SK-N-SH treated with all-trans-retinoic acid at 6 μM for 48 hours (cell line): ENCODE measurements around the gene LOC128125822.

Source experiments
- BACH2 ChIP-seq: fragments of 250-450 bp; sonication (Bioruptor Pico); IDR thresholded peaks from 2 replicates; pipeline ENCODE4 v1.9.0; 2021; ENCODE audit warnings: mild to moderate bottlenecking, borderline replicate concordance
- GLIS3 ChIP-seq: fragments of 250-450 bp; sonication (Bioruptor Pico); IDR thresholded peaks from 2 replicates; pipeline ENCODE4 v1.5.0; 2020; ENCODE audit warnings: mild to moderate bottlenecking, moderate library complexity
- ZFP30 ChIP-seq: fragments of 450-650 bp; formaldehyde crosslinking; IDR thresholded peaks from 2 replicates; pipeline ENCODE4 v1.5.0; 2022; ENCODE audit warnings: mild to moderate bottlenecking, moderate library complexity
- TF ChIP-seq, protein P1 (sequence below): fragments of 250-450 bp; sonication (Bioruptor Pico); IDR thresholded peaks from 2 replicates; pipeline ENCODE4 v1.8.0; 2020; ENCODE audit warnings: mild to moderate bottlenecking, moderate library complexity, borderline replicate concordance
- TF ChIP-seq, protein P2 (sequence below): fragments of 250-450 bp; sonication (Bioruptor Pico); IDR thresholded peaks from 2 replicates; pipeline ENCODE4 v1.8.0; 2021; ENCODE audit warnings: low read depth, mild to moderate bottlenecking, moderate library complexity, borderline replicate concordance
- TF ChIP-seq, protein P3 (sequence below): fragments of 250-450 bp; sonication (Bioruptor Pico); IDR thresholded peaks from 2 replicates; pipeline ENCODE4 v1.5.1; 2020; ENCODE audit warnings: low read depth, mild to moderate bottlenecking, moderate library complexity

DNA sequence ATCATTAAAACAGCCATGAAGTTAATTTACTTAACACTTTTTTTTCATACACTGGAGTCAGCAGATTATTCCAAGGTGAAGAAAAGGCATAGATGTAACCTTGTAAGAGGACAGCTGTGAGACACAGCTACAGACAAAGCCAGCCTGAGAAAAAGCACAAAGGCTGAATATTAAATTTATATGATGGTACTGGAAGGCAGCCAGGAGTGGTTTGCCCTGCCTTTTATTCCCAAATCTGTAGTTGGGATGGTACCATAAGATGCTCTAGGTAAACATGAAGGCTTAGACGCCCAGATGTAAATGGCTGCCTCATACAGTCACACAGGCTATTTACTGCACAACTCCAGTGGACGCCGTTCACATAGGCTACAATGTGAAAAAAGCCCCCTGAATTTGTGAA, 42.1 kb upstream of the LOC128125822 start:
- no peak for TF ChIP-seq ZFP30 (CRISPR knock-in tag)
- TF ChIP-seq, protein P1, sequence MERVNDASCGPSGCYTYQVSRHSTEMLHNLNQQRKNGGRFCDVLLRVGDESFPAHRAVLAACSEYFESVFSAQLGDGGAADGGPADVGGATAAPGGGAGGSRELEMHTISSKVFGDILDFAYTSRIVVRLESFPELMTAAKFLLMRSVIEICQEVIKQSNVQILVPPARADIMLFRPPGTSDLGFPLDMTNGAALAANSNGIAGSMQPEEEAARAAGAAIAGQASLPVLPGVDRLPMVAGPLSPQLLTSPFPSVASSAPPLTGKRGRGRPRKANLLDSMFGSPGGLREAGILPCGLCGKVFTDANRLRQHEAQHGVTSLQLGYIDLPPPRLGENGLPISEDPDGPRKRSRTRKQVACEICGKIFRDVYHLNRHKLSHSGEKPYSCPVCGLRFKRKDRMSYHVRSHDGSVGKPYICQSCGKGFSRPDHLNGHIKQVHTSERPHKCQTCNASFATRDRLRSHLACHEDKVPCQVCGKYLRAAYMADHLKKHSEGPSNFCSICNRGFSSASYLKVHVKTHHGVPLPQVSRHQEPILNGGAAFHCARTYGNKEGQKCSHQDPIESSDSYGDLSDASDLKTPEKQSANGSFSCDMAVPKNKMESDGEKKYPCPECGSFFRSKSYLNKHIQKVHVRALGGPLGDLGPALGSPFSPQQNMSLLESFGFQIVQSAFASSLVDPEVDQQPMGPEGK (CRISPR knock-in tag): no peak
- TF ChIP-seq GLIS3 (CRISPR knock-in tag): no peak
- TF ChIP-seq, protein P2, sequence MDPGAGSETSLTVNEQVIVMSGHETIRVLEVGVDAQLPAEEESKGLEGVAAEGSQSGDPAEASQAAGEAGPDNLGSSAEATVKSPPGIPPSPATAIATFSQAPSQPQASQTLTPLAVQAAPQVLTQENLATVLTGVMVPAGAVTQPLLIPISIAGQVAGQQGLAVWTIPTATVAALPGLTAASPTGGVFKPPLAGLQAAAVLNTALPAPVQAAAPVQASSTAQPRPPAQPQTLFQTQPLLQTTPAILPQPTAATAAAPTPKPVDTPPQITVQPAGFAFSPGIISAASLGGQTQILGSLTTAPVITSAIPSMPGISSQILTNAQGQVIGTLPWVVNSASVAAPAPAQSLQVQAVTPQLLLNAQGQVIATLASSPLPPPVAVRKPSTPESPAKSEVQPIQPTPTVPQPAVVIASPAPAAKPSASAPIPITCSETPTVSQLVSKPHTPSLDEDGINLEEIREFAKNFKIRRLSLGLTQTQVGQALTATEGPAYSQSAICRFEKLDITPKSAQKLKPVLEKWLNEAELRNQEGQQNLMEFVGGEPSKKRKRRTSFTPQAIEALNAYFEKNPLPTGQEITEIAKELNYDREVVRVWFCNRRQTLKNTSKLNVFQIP (CRISPR knock-in tag): no peak
- TF ChIP-seq BACH2 (CRISPR knock-in tag): no peak
- TF ChIP-seq, protein P3, sequence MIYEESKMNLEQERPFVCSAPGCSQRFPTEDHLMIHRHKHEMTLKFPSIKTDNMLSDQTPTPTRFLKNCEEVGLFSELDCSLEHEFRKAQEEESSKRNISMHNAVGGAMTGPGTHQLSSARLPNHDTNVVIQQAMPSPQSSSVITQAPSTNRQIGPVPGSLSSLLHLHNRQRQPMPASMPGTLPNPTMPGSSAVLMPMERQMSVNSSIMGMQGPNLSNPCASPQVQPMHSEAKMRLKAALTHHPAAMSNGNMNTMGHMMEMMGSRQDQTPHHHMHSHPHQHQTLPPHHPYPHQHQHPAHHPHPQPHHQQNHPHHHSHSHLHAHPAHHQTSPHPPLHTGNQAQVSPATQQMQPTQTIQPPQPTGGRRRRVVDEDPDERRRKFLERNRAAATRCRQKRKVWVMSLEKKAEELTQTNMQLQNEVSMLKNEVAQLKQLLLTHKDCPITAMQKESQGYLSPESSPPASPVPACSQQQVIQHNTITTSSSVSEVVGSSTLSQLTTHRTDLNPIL (CRISPR knock-in tag): no peak
